ENCODE measurements around the gene NAGLU. TPM values are rescaled to one million over a fixed set of nuclear protein-coding genes. Genes with fewer than 3 reads are reported as not detected.

Gene NAGLU
- total and polyA plus RNA-seq, 2 of the 13 experiments (the other 11 are each of a cell fraction or from before 2014, with no cell fraction given): 28.2 to 40.1 TPM

DNA sequence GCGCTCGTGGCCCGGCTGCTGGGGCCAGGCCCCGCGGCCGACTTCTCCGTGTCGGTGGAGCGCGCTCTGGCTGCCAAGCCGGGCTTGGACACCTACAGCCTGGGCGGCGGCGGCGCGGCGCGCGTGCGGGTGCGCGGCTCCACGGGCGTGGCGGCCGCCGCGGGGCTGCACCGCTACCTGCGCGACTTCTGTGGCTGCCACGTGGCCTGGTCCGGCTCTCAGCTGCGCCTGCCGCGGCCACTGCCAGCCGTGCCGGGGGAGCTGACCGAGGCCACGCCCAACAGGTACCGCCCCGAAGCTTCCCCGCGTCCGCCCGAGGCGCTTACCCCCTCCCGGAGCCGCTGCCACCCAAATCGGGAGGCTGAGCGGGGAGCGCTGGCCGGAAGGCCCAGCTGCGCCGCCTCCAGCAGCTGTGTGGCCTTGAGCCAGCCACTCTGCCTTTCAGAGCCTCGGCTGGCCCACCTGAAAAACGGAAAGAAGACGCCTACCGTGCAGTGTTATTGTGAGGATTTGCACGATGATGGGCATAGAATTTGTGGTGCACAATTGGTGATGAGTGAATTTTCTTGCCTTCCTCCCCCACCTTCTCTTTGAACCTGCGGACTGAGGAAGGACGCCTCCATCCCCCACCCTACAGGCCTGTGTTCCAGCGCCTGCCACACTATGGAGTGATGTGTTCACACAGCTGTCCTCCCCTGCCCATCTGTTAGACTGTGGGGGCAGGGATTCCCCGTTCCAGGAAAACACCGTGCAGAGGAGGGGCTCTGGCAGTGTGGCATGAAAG, 523 bp downstream of the NAGLU start (continued):
- TF ChIP-seq, protein P1, sequence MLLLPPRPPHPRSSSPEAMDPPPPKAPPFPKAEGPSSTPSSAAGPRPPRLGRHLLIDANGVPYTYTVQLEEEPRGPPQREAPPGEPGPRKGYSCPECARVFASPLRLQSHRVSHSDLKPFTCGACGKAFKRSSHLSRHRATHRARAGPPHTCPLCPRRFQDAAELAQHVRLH (CRISPR knock-in tag; IDR thresholded peaks at IDR 0.05; ENCODE audit: borderline replicate concordance, low read depth): peak; percentile 83; the same call in 1 of the 2 replicates
- TF ChIP-seq ZNF335 (CRISPR knock-in tag; IDR thresholded peaks at IDR 0.05): no peak; the same call in 1 of the 2 replicates
- TF ChIP-seq CBX5 (CRISPR knock-in tag; IDR thresholded peaks at IDR 0.05; ENCODE audit: borderline replicate concordance): peak; percentile 96
- peak; percentile 17; the same call in 1 of the 2 replicates for TF ChIP-seq HNRNPL (IDR thresholded peaks at IDR 0.05; ENCODE audit: low read depth, low read length)
- no peak for TF ChIP-seq NBN (conservative IDR thresholded peaks at IDR 0.05)
- peak; percentile 61; the same call in 1 of the 2 replicates for TF ChIP-seq ZNF264 (CRISPR knock-in tag; IDR thresholded peaks at IDR 0.05)
- TF ChIP-seq SATB2 (CRISPR knock-in tag; IDR thresholded peaks at IDR 0.05): no peak
- TF ChIP-seq, protein P2, sequence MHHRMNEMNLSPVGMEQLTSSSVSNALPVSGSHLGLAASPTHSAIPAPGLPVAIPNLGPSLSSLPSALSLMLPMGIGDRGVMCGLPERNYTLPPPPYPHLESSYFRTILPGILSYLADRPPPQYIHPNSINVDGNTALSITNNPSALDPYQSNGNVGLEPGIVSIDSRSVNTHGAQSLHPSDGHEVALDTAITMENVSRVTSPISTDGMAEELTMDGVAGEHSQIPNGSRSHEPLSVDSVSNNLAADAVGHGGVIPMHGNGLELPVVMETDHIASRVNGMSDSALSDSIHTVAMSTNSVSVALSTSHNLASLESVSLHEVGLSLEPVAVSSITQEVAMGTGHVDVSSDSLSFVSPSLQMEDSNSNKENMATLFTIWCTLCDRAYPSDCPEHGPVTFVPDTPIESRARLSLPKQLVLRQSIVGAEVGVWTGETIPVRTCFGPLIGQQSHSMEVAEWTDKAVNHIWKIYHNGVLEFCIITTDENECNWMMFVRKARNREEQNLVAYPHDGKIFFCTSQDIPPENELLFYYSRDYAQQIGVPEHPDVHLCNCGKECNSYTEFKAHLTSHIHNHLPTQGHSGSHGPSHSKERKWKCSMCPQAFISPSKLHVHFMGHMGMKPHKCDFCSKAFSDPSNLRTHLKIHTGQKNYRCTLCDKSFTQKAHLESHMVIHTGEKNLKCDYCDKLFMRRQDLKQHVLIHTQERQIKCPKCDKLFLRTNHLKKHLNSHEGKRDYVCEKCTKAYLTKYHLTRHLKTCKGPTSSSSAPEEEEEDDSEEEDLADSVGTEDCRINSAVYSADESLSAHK (CRISPR knock-in tag; IDR thresholded peaks at IDR 0.05; ENCODE audit: borderline replicate concordance): no peak; the same call in 1 of the 2 replicates
- peak; percentile 23; the same call in 1 of the 2 replicates for TF ChIP-seq GABPA (IDR thresholded peaks at IDR 0.05; ENCODE audit: low read depth, low read length)
- peak; percentile 82 for TF ChIP-seq GABPA (CRISPR knock-in tag; IDR thresholded peaks at IDR 0.05; ENCODE audit: low read depth)
- no peak for TF ChIP-seq ZBTB8A (CRISPR knock-in tag; IDR thresholded peaks at IDR 0.05; ENCODE audit: borderline replicate concordance, low read depth)
- TF ChIP-seq, protein P3, sequence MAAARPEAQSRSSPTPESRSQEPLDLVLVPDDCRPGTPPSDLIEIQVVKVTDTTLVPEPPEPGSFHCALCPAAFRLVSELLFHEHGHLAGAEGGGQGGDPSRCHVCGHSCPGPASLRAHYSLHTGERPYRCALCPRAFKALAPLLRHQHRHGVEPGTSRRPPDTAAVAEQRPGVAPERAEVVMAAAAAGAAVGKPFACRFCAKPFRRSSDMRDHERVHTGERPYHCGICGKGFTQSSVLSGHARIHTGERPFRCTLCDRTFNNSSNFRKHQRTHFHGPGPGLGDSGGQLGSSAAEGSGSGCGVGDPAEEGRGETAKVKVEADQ (CRISPR knock-in tag; IDR thresholded peaks at IDR 0.05; ENCODE audit: borderline replicate concordance): peak; percentile 44; the same call in 1 of the 2 replicates
- no peak; the same call in 1 of the 2 replicates for TF ChIP-seq MED13 (CRISPR knock-in tag; IDR thresholded peaks at IDR 0.05)
- TF ChIP-seq, protein P4, sequence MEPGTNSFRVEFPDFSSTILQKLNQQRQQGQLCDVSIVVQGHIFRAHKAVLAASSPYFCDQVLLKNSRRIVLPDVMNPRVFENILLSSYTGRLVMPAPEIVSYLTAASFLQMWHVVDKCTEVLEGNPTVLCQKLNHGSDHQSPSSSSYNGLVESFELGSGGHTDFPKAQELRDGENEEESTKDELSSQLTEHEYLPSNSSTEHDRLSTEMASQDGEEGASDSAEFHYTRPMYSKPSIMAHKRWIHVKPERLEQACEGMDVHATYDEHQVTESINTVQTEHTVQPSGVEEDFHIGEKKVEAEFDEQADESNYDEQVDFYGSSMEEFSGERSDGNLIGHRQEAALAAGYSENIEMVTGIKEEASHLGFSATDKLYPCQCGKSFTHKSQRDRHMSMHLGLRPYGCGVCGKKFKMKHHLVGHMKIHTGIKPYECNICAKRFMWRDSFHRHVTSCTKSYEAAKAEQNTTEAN (CRISPR knock-in tag; conservative IDR thresholded peaks at IDR 0.05): no peak
- TF ChIP-seq SP140L (CRISPR knock-in tag; IDR thresholded peaks at IDR 0.05; ENCODE audit: borderline replicate concordance): 0 out of 2 replicates have a peak, but pooled peaks have one; percentile 87
- TF ChIP-seq ZMYM3 (CRISPR knock-in tag; IDR thresholded peaks at IDR 0.05): peak; percentile 67; the same call in 1 of the 2 replicates
- TF ChIP-seq NR1H2 (CRISPR knock-in tag; IDR thresholded peaks at IDR 0.05; ENCODE audit: borderline replicate concordance, low read depth): no peak
- TF ChIP-seq, protein P5, sequence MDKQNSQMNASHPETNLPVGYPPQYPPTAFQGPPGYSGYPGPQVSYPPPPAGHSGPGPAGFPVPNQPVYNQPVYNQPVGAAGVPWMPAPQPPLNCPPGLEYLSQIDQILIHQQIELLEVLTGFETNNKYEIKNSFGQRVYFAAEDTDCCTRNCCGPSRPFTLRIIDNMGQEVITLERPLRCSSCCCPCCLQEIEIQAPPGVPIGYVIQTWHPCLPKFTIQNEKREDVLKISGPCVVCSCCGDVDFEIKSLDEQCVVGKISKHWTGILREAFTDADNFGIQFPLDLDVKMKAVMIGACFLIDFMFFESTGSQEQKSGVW (CRISPR knock-in tag; IDR thresholded peaks at IDR 0.05; ENCODE audit: borderline replicate concordance): no peak
- peak; percentile 83; the same call in 1 of the 2 replicates for TF ChIP-seq ATRX (CRISPR knock-in tag; IDR thresholded peaks at IDR 0.05; ENCODE audit: borderline replicate concordance)
- peak; percentile 85; the same call in 1 of the 2 replicates for TF ChIP-seq ZNF550 (CRISPR knock-in tag; IDR thresholded peaks at IDR 0.05; ENCODE audit: borderline replicate concordance)
- no peak for TF ChIP-seq ZNF468 (CRISPR knock-in tag; IDR thresholded peaks at IDR 0.05)

Data from HepG2 (cell line).